HCT116 (cell line): Measurements from ENCODE around the gene BCL11B. TPM values are rescaled to one million over a fixed set of nuclear protein-coding genes. Genes with fewer than 3 reads are reported as not detected.

Experiments
- ATAC-seq: fragments of 200-7000 bp; cut with Tn5 transposase; 2 replicates; pipeline ENCODE4 v1.9.1; 2020; ENCODE audit warnings: mild to moderate bottlenecking, moderate library complexity
- BruUV-seq: library from RNA; stranded (reverse); fragments of 400-500 nt; replicated peaks from 2 replicates; lab custom pipeline; 2021; lab: Mats Ljungman, UMichigan
- CTCF ChIA-PET: fragments of 300-600 bp; sonication (Branson Sonifier 250); formaldehyde crosslinking; loops from one replicate; lab custom pipeline; 2021; ENCODE audit warnings: antibody characterized with exemption; lab: Charles Lee
- POLR2A ChIA-PET: fragments of 300-600, 350-600 bp; sonication (Branson Sonifier 250); formaldehyde crosslinking; loops from one replicate; lab custom pipeline; 2021; ENCODE audit warnings: antibody characterized with exemption; lab: Charles Lee
- RAD21 ChIA-PET, 2 experiments: fragments of 300-600 bp; sonication (Branson Sonifier 250); formaldehyde crosslinking; loops; one replicate each; lab custom pipeline; 2023; ENCODE audit warnings: low total read pairs in 2 of 2; ENCODE audit not compliant: uncharacterized antibody in 2 of 2, unreplicated experiment in 2 of 2, low non-redundant PET in 1 of 2; lab: Charles Lee
- DNase-seq: peaks from one replicate; pipeline ENCODE4 v3.0.0-alpha.2; 2010; ENCODE audit warnings: low read depth, low spot score
- H2AFZ ChIP-seq: fragments of 200-600 bp; shearing (Covaris generic), sonication (generic); 2 replicates; pipeline ENCODE4 v1.6.1; 2017; ENCODE audit warnings: low read depth, mixed run types, mixed read lengths, antibody characterized with exemption, low read length; ENCODE audit not compliant: poor library complexity, severe bottlenecking
- H3K27ac ChIP-seq: 2 replicates; pipeline ENCODE4 v1.5.1; 2012; ENCODE audit warnings: low read depth, low read length
- H3K27me3 ChIP-seq: fragments of 200-600 bp; sonication (generic); 2 replicates; pipeline ENCODE4 v1.6.1; 2016; ENCODE audit warnings: mixed run types, low read length, mixed read lengths; ENCODE audit not compliant: insufficient read depth
- H3K36me3 ChIP-seq, 2 experiments: fragments of 200-500 bp in 1 of 2; fragments of 200-600 bp in 1 of 2; sonication (Bioruptor generic) in 1 of 2; sonication (generic) in 1 of 2; 2 replicates each; pipeline versions ENCODE4 v1.5.1 to v1.6.1; 2014 to 2016; ENCODE audit warnings: low read length in 2 of 2, inconsistent platforms in 1 of 2, mixed read lengths in 1 of 2, mixed run types in 1 of 2; ENCODE audit not compliant: insufficient read depth in 2 of 2, control insufficient read depth in 1 of 2
- H3K4me1 ChIP-seq, 2 experiments: fragments of 200-600 bp in 1 of 2; sonication (generic) in 1 of 2; 2 replicates each; pipeline versions ENCODE4 v1.5.1 to v1.6.1; 2012 to 2017; ENCODE audit warnings: low read length in 2 of 2, inconsistent platforms in 1 of 2, mild to moderate bottlenecking in 1 of 2, mixed read lengths in 1 of 2, mixed run types in 1 of 2, moderate library complexity in 1 of 2; ENCODE audit not compliant: insufficient read depth in 2 of 2, control insufficient read depth in 1 of 2
- H3K4me2 ChIP-seq: fragments of 200-600 bp; sonication (generic); 2 replicates; pipeline ENCODE4 v1.6.1; 2017; ENCODE audit warnings: mixed run types, low read length, mixed read lengths
- H3K4me3 ChIP-seq, 2 experiments: fragments of 200-600 bp in 1 of 2; sonication (generic) in 1 of 2; replicated peaks in 1 of 2; 2 replicates each; pipeline ENCODE4 v1.5.1; 2011 to 2016; ENCODE audit warnings: low read length in 2 of 2, control low read depth in 1 of 2, low read depth in 1 of 2, mild to moderate bottlenecking in 1 of 2, mixed read lengths in 1 of 2, mixed run types in 1 of 2
- H3K79me2 ChIP-seq: fragments of 200-600 bp; sonication (generic); 2 replicates; pipeline ENCODE4 v1.6.1; 2017; ENCODE audit warnings: mild to moderate bottlenecking, mixed run types, low read length, moderate library complexity, mixed read lengths; ENCODE audit not compliant: insufficient read depth
- H3K9ac ChIP-seq: fragments of 200-600 bp; sonication (generic); 2 replicates; pipeline ENCODE4 v1.6.1; 2016; ENCODE audit warnings: low read length, mixed read lengths
- H3K9me2 ChIP-seq: fragments of 200-600 bp; sonication (generic), shearing (Covaris generic); 2 replicates; pipeline ENCODE4 v1.6.1; 2017; ENCODE audit warnings: mixed run types, mild to moderate bottlenecking, moderate library complexity; ENCODE audit not compliant: insufficient read depth
- H3K9me3 ChIP-seq, 2 experiments: fragments of 200-500 bp in 1 of 2; fragments of 200-600 bp in 1 of 2; sonication (Bioruptor generic) in 1 of 2; sonication (generic) in 1 of 2; 2 replicates each; pipeline ENCODE4 v1.6.1; 2014 to 2017; ENCODE audit warnings: low read length in 2 of 2, mixed read lengths in 2 of 2, inconsistent platforms in 1 of 2, low read depth in 1 of 2, mild to moderate bottlenecking in 1 of 2, mixed run types in 1 of 2, moderate library complexity in 1 of 2; ENCODE audit not compliant: control insufficient read depth in 1 of 2, insufficient read depth in 1 of 2
- H4K20me1 ChIP-seq: fragments of 200-600 bp; sonication (generic), shearing (Covaris generic); 2 replicates; pipeline ENCODE4 v1.6.1; 2017; ENCODE audit warnings: mixed run types, mild to moderate bottlenecking, moderate library complexity; ENCODE audit not compliant: insufficient read depth
- ATF3 ChIP-seq: IDR thresholded peaks from 2 replicates; pipeline ENCODE4 v1.6.1; 2012
- EGR1 ChIP-seq: IDR thresholded peaks from 2 replicates; pipeline ENCODE4 v1.6.1; 2012; ENCODE audit warnings: low read depth
- POLR2AphosphoS5 ChIP-seq: IDR thresholded peaks from 2 replicates; pipeline ENCODE4 v1.6.1; 2011; ENCODE audit warnings: mild to moderate bottlenecking, low read depth, low read length, moderate library complexity
- REST ChIP-seq: IDR thresholded peaks from 2 replicates; pipeline ENCODE4 v1.6.1; 2012; ENCODE audit warnings: low read depth
- SP1 ChIP-seq: IDR thresholded peaks from 2 replicates; pipeline ENCODE4 v1.6.1; 2012; ENCODE audit warnings: low read depth
- ZBTB33 ChIP-seq: IDR thresholded peaks from 2 replicates; pipeline ENCODE4 v1.6.1; 2011; ENCODE audit warnings: mild to moderate bottlenecking, low read length, moderate library complexity; ENCODE audit not compliant: insufficient replicate concordance; ENCODE audit errors: extremely low read depth
- intact Hi-C: fragments of 100-400 bp; cut with micrococcal nuclease; formaldehyde crosslinking; loops from 2 replicates; pipeline ENCODE4 v1.10.0; 2022
- total RNA-seq: library from RNA; stranded (reverse); gene quantifications from one replicate; pipeline ENCODE4 v1.2.1, GENCODE V29; 2021; ENCODE audit not compliant: unreplicated experiment

Gene BCL11B
- total RNA-seq, 1 experiment from 2014 or later: 1.1 TPM

- DNase-seq (no peak), ATAC-seq (no peak)
- RAD21 ChIA-PET: no interaction called here
- CTCF ChIA-PET: interaction anchor here (1.4 kb wide), 1 partner anchor 11 kb away, joined by 5 read pairs; no protein-coding TSS in a partner anchor
- BruUV-seq: no TSS peak
- no peaks in the 10 kb centered on the region for H3K36me3 ChIP-seq
- no peaks in the 10 kb centered on the region for H3K9me2 ChIP-seq
- no peak overlapping the region for H3K27ac ChIP-seq
- H3K9me3 ChIP-seq: no peaks in the 10 kb centered on the region
- TF ChIP-seq SP1 (no peak), REST (no peak), POLR2AphosphoS5 (no peak), ZBTB33 (no peak), ATF3 (no peak), EGR1 (no peak)
- H3K27me3 ChIP-seq: peaks cover 2% of the 10 kb centered on the region; the same call in 1 of the 2 replicates
- H3K4me1 ChIP-seq: peaks cover 4 to 6% of the 10 kb centered on the region in 2 experiments; a peak in 2 of 4 replicates
- no peak overlapping the region for H3K9ac ChIP-seq
- no peaks in the 10 kb centered on the region for H4K20me1 ChIP-seq
- H3K79me2 ChIP-seq: no peaks in the 10 kb centered on the region
- POLR2A ChIA-PET: no interaction called here
- H3K4me2 ChIP-seq: no peak overlapping the region
- no peak overlapping the region for H2AFZ ChIP-seq
- no peak overlapping the region for H3K4me3 ChIP-seq
- intact Hi-C loops: no loop called here
Measured at GRCh38 chr14:99263564-99264330, 8.2 kb downstream of the BCL11B start.
